ENCODE data around the gene SLC35E4. TPM values are rescaled to one million over a fixed set of nuclear protein-coding genes. Genes with fewer than 3 reads are reported as not detected.

The SLC35E4 gene
- total and polyA plus RNA-seq, 4 donors, result 0.14 to 1.2 (median 0.30) TPM

- WGBS, result 86% methylated on average over 4 of the region's 4 CpGs
- Histone ChIP-seq H3K9ac (ENCODE audit: low read depth in 1 of 2, low read length in 2 of 2) (no peak overlapping the region), H3K27me3 (ENCODE audit: control insufficient read depth in 4 of 4, insufficient read depth in 4 of 4, low read length in 3 of 4) (no peaks in the 10 kb centered on the region), H3K4me3 (ENCODE audit: low read depth in 1 of 3, low read length in 3 of 3) (no peak overlapping the region), H3K27ac (ENCODE audit: low read depth in 1 of 2, low read length in 2 of 2) (no peak overlapping the region), H3K9me3 (ENCODE audit: control insufficient read depth in 4 of 4, low read length in 3 of 4) (no peaks in the 10 kb centered on the region), H3K4me1 (ENCODE audit: control insufficient read depth in 4 of 4, insufficient read depth in 4 of 4, low read length in 3 of 4) (peaks cover 2 to 19% (median 13%) of the 10 kb centered on the region in 4 donors), H3K36me3 (ENCODE audit: control insufficient read depth in 4 of 4, insufficient read depth in 3 of 4, low read depth in 1 of 4, low read length in 3 of 4) (peaks cover 2 to 3% (median 2%) of the 10 kb centered on the region in 4 donors)
- DNase-seq (ENCODE audit: low spot score), result no peak
- TF ChIP-seq FOXA1 (IDR thresholded peaks at IDR 0.05), result no peak
- no peak for TF ChIP-seq SP1 (IDR thresholded peaks at IDR 0.05)
- no peak for TF ChIP-seq NR2F2 (IDR thresholded peaks at IDR 0.05)
These were observed 30.2 kb downstream of the SLC35E4 start for GRCh38 chr22:30665786-30666185.

- 4% methylated on average over 18 of the region's 18 CpGs for WGBS
- H3K4me3 ChIP-seq (ENCODE audit: low read depth in 1 of 3, low read length in 3 of 3), result peak overlapping the region; percentile 44 to 77 (median 76)
- peaks cover 2 to 19% (median 13%) of the 10 kb centered on the region in 4 donors for H3K4me1 ChIP-seq (ENCODE audit: control insufficient read depth in 4 of 4, insufficient read depth in 4 of 4, low read length in 3 of 4)
- H3K9ac ChIP-seq (ENCODE audit: low read depth in 1 of 2, low read length in 2 of 2), result peak overlapping the region in 1 of 2 donors; percentile 32
- DNase-seq (ENCODE audit: low spot score), result no peak
- TF ChIP-seq REST (IDR thresholded peaks at IDR 0.05), result no peak
- TF ChIP-seq HNF4A (conservative IDR thresholded peaks at IDR 0.05), result peak in 1 of 2 donors; percentile 5
- no peak for TF ChIP-seq FOXA1 (IDR thresholded peaks at IDR 0.05)
- no peak for TF ChIP-seq ZBTB33 (IDR thresholded peaks at IDR 0.05)
- TF ChIP-seq TAF1 (conservative IDR thresholded peaks at IDR 0.05), result no peak
- TF ChIP-seq EGR1 (IDR thresholded peaks at IDR 0.05; ENCODE audit: low read depth in 2 of 2), result no peak
- H3K36me3 ChIP-seq (ENCODE audit: control insufficient read depth in 4 of 4, insufficient read depth in 3 of 4, low read depth in 1 of 4, low read length in 3 of 4), result peaks cover 2 to 3% (median 2%) of the 10 kb centered on the region in 4 donors
- H3K9me3 ChIP-seq (ENCODE audit: control insufficient read depth in 4 of 4, low read length in 3 of 4), result no peaks in the 10 kb centered on the region
- no peak overlapping the region for H3K27ac ChIP-seq (ENCODE audit: low read depth in 1 of 2, low read length in 2 of 2)
- no peaks in the 10 kb centered on the region for H3K27me3 ChIP-seq (ENCODE audit: control insufficient read depth in 4 of 4, insufficient read depth in 4 of 4, low read length in 3 of 4)
These were observed 31.5 kb downstream of the SLC35E4 start for GRCh38 chr22:30667107-30667493.

GRCh38 chr22:30667494-30668385 is 32.2 kb downstream of the SLC35E4 start, which contains the start of gene DUSP18:
TSS of gene DUSP18 (minus strand) at chr22:30667875. CDS start at chr22:30664003, 3,872 bp downstream.
- DNase-seq (ENCODE audit: low spot score), result peak; percentile 99
- Histone ChIP-seq H3K9ac (ENCODE audit: low read depth in 1 of 2, low read length in 2 of 2) (peak within 1 kb of the TSS in 1 of 2 donors; percentile 32), H3K4me3 (ENCODE audit: low read depth in 1 of 3, low read length in 3 of 3) (peak within 1 kb of the TSS; percentile 44 to 77 (median 76)), H3K36me3 (ENCODE audit: control insufficient read depth in 4 of 4, insufficient read depth in 3 of 4, low read depth in 1 of 4, low read length in 3 of 4) (peaks cover under 1 to 3% (median 2%) of the 10 kb centered on the region in 4 donors), H3K9me3 (ENCODE audit: control insufficient read depth in 4 of 4, low read length in 3 of 4) (no peaks in the 10 kb centered on the region), H3K4me1 (ENCODE audit: control insufficient read depth in 4 of 4, insufficient read depth in 4 of 4, low read length in 3 of 4) (peaks cover 2 to 19% (median 13%) of the 10 kb centered on the region in 4 donors), H3K27me3 (ENCODE audit: control insufficient read depth in 4 of 4, insufficient read depth in 4 of 4, low read length in 3 of 4) (no peaks in the 10 kb centered on the region), H3K27ac (ENCODE audit: low read depth in 1 of 2, low read length in 2 of 2) (no peak within 1 kb of the TSS)
- under 1% methylated on average over 77 of the region's 77 CpGs for WGBS
- TF ChIP-seq JUND (IDR thresholded peaks at IDR 0.05) (no peak), FOXA1 (IDR thresholded peaks at IDR 0.05) (no peak), YY1 (IDR thresholded peaks at IDR 0.05) (peak; percentile 68), HNF4G (IDR thresholded peaks at IDR 0.05) (no peak), RAD21 (IDR thresholded peaks at IDR 0.05) (peak in 1 of 2 donors; percentile 5), FOXA2 (IDR thresholded peaks at IDR 0.05) (no peak), GABPA (IDR thresholded peaks at IDR 0.05 in 1 of 2, conservative IDR thresholded peaks at IDR 0.05 in 1 of 2) (no peak), SP1 (IDR thresholded peaks at IDR 0.05) (peak; percentile 32), CTCF (IDR thresholded peaks at IDR 0.05; ENCODE audit: low read depth, low read length, missing input control) (peak; percentile 20)

Measured in liver (tissue), 9 donors.